Neural cell (in vitro differentiated cells): ENCODE results near the gene CDH3. TPM values are rescaled to one million over a fixed set of nuclear protein-coding genes. Genes with fewer than 3 reads are reported as not detected.

Experiments used
- H2AFZ ChIP-seq: fragments of 200-600, 300-800 bp; sonication (generic), shearing (Covaris generic); 2 replicates; pipeline ENCODE4 v1.6.0; 2014; ENCODE audit warnings: low read depth, mild to moderate bottlenecking, antibody characterized with exemption, low read length, moderate library complexity
- H3F3A ChIP-seq: fragments of 200-600 bp; shearing (Covaris generic); 2 replicates; pipeline ENCODE4 v1.6.1; 2016; ENCODE audit warnings: mild to moderate bottlenecking, moderate library complexity, mixed read lengths, antibody characterized with exemption, low read length; ENCODE audit not compliant: insufficient read depth, poor library complexity, severe bottlenecking
- H3K27ac ChIP-seq: fragments of 200-600, 300-800 bp; sonication (generic), shearing (Covaris generic); 2 replicates; pipeline ENCODE4 v1.5.1; 2014; ENCODE audit warnings: mild to moderate bottlenecking, low read length, moderate library complexity
- H3K27me3 ChIP-seq: fragments of 300-800, 200-600 bp; sonication (generic), shearing (Covaris generic); 2 replicates; pipeline ENCODE4 v1.6.0; 2014; ENCODE audit warnings: mild to moderate bottlenecking, low read depth, low read length, moderate library complexity; ENCODE audit not compliant: insufficient read depth
- H3K36me3 ChIP-seq: fragments of 300-800, 200-600 bp; sonication (generic), shearing (Covaris generic); 2 replicates; pipeline ENCODE4 v1.5.1; 2014; ENCODE audit warnings: mild to moderate bottlenecking, antibody characterized with exemption, low read length, moderate library complexity; ENCODE audit not compliant: insufficient read depth
- H3K4me2 ChIP-seq: fragments of 300-800, 200-600 bp; sonication (generic), shearing (Covaris generic); 2 replicates; pipeline ENCODE4 v1.6.0; 2014; ENCODE audit warnings: mild to moderate bottlenecking, low read length
- H3K4me3 ChIP-seq: fragments of 300-800, 200-600 bp; sonication (generic), shearing (Covaris generic); 2 replicates; pipeline ENCODE4 v1.5.1; 2014; ENCODE audit warnings: mild to moderate bottlenecking, low read length, moderate library complexity
- H3K79me2 ChIP-seq: fragments of 200-600 bp; shearing (Covaris generic); replicated peaks from 2 replicates; pipeline ENCODE4 v1.6.0; 2014; ENCODE audit warnings: mild to moderate bottlenecking, low read length, moderate library complexity; ENCODE audit not compliant: insufficient read depth
- H3K9ac ChIP-seq: fragments of 300-800, 200-600 bp; sonication (generic), shearing (Covaris generic); 2 replicates; pipeline ENCODE4 v1.6.1; 2016; ENCODE audit warnings: mild to moderate bottlenecking, low read length, mixed read lengths
- H3K9me2 ChIP-seq: fragments of 200-600 bp; shearing (Covaris generic); 2 replicates; pipeline ENCODE4 v1.6.1; 2016; ENCODE audit warnings: mild to moderate bottlenecking, low read length, mixed read lengths; ENCODE audit not compliant: insufficient read depth
- H3K9me3 ChIP-seq: fragments of 200-600, 300-800 bp; sonication (generic), shearing (Covaris generic); 2 replicates; pipeline ENCODE4 v1.6.1; 2016; ENCODE audit warnings: mild to moderate bottlenecking, mixed run types, low read length, moderate library complexity, mixed read lengths
- H4K20me1 ChIP-seq: fragments of 200-600 bp; shearing (Covaris generic); 2 replicates; pipeline ENCODE4 v1.6.1; 2016; ENCODE audit warnings: mild to moderate bottlenecking, mixed run types; ENCODE audit not compliant: insufficient read depth
- EP300 ChIP-seq: fragments of 450-650 bp; conservative IDR thresholded peaks from 2 replicates; pipeline ENCODE4 v1.6.1; 2014; ENCODE audit warnings: antibody characterized with exemption, mild to moderate bottlenecking, moderate library complexity; ENCODE audit not compliant: poor library complexity, severe bottlenecking
- EZH2 ChIP-seq: fragments of 200-600, 300-800 bp; shearing (Covaris generic), sonication (generic); IDR thresholded peaks from 2 replicates; pipeline ENCODE4 v1.6.1; 2014; ENCODE audit warnings: antibody characterized with exemption, low read length, borderline replicate concordance, mild to moderate bottlenecking; ENCODE audit not compliant: insufficient read depth, poor library complexity, severe bottlenecking
- MXI1 ChIP-seq: fragments of 450-650 bp; conservative IDR thresholded peaks from 2 replicates; pipeline ENCODE4 v1.6.1; 2014; ENCODE audit warnings: antibody characterized with exemption, mild to moderate bottlenecking; ENCODE audit not compliant: poor library complexity, severe bottlenecking
- POLR2AphosphoS5 ChIP-seq: IDR thresholded peaks from 2 replicates; pipeline ENCODE4 v1.6.1; 2012
- RAD21 ChIP-seq: fragments of 450-650 bp; conservative IDR thresholded peaks from 2 replicates; pipeline ENCODE4 v1.6.1; 2014; ENCODE audit warnings: antibody characterized with exemption, mild to moderate bottlenecking, moderate library complexity
- SMC3 ChIP-seq: fragments of 450-650 bp; conservative IDR thresholded peaks from 2 replicates; pipeline ENCODE4 v1.6.1; 2014; ENCODE audit warnings: antibody characterized with exemption, mild to moderate bottlenecking, moderate library complexity; ENCODE audit not compliant: poor library complexity
- TAF1 ChIP-seq: IDR thresholded peaks from 2 replicates; pipeline ENCODE4 v1.6.1; 2012; ENCODE audit warnings: low read depth
- polyA plus RNA-seq: library from polyadenylated mRNA; depleted of rRNA; stranded (reverse); fragments of >200 nt; gene quantifications from 2 replicates; pipeline ENCODE4 v1.2.3, GENCODE V29; 2014
- TF ChIP-seq, protein P1 (sequence below): IDR thresholded peaks from 2 replicates; pipeline ENCODE4 v1.6.1; 2012; ENCODE audit warnings: borderline replicate concordance
- TF ChIP-seq, protein P2 (sequence below): fragments of 450-650 bp; IDR thresholded peaks from 2 replicates; pipeline ENCODE4 v1.5.1; 2014; ENCODE audit warnings: antibody characterized with exemption, mild to moderate bottlenecking, moderate library complexity; ENCODE audit not compliant: poor library complexity, severe bottlenecking

The CDH3 gene
- polyA plus RNA-seq, 1 donor from 2014 or later: 9.1 TPM

DNA sequence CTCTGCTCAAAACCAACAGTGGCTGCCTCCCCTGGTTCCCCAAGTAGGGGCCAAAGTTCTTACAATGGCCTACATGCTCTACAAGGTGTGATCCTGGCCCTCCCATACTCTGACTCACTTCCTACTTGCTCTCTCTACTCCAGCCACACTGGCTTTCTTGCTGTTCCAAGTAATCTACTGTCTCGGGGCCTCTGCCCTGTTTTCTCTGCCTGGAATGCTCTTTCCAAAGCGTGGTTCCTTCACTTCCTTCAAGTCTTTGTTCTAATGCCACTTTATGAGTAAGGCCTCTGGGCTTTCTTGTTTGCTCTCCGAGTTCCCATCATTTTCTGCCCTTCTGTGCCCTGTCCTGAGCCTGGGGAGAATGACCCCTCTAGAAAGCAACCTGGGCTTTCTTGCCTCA is 4.1 kb upstream of the CDH3 start:
- Histone ChIP-seq H3K36me3 (no peaks in the 10 kb centered on the region), H2AFZ (no peak overlapping the region), H3K4me3 (no peak overlapping the region), H3K9ac (no peak overlapping the region), H3F3A (no peaks in the 10 kb centered on the region), H4K20me1 (no peaks in the 10 kb centered on the region), H3K27me3 (peaks cover 40% of the 10 kb centered on the region), H3K79me2 (no peaks in the 10 kb centered on the region), H3K27ac (no peak overlapping the region), H3K4me2 (no peak overlapping the region), H3K9me3 (no peaks in the 10 kb centered on the region), H3K9me2 (no peaks in the 10 kb centered on the region)
- TF ChIP-seq TAF1 (no peak), SMC3 (no peak), POLR2AphosphoS5 (no peak), EP300 (no peak)
- TF ChIP-seq, protein P1, sequence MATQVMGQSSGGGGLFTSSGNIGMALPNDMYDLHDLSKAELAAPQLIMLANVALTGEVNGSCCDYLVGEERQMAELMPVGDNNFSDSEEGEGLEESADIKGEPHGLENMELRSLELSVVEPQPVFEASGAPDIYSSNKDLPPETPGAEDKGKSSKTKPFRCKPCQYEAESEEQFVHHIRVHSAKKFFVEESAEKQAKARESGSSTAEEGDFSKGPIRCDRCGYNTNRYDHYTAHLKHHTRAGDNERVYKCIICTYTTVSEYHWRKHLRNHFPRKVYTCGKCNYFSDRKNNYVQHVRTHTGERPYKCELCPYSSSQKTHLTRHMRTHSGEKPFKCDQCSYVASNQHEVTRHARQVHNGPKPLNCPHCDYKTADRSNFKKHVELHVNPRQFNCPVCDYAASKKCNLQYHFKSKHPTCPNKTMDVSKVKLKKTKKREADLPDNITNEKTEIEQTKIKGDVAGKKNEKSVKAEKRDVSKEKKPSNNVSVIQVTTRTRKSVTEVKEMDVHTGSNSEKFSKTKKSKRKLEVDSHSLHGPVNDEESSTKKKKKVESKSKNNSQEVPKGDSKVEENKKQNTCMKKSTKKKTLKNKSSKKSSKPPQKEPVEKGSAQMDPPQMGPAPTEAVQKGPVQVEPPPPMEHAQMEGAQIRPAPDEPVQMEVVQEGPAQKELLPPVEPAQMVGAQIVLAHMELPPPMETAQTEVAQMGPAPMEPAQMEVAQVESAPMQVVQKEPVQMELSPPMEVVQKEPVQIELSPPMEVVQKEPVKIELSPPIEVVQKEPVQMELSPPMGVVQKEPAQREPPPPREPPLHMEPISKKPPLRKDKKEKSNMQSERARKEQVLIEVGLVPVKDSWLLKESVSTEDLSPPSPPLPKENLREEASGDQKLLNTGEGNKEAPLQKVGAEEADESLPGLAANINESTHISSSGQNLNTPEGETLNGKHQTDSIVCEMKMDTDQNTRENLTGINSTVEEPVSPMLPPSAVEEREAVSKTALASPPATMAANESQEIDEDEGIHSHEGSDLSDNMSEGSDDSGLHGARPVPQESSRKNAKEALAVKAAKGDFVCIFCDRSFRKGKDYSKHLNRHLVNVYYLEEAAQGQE: no peak

DNA sequence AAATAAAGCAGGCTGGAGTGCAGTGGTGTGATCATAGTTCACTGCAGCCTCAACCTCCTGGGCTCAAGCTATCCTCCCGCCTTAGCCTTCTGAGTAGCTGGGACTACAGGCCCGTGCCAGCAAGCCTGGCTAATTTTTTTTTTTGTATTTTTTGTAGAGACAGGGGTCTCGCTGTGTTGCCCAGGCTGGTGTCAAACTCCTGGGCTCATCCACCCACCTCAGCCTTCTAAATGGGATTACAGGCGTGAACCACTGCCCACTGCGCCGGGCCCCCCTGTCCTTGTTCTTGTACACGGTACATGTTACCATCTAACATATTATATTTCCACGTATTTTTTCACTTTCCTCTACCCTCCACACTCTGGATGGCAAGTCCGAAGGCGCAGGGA is 3.1 kb upstream of the CDH3 start:
- TF ChIP-seq, protein P1: no peak
- TF ChIP-seq EZH2: no peak
- TF ChIP-seq EP300: no peak
- no peak for TF ChIP-seq POLR2AphosphoS5
- no peak for TF ChIP-seq RAD21
- TF ChIP-seq, protein P2, sequence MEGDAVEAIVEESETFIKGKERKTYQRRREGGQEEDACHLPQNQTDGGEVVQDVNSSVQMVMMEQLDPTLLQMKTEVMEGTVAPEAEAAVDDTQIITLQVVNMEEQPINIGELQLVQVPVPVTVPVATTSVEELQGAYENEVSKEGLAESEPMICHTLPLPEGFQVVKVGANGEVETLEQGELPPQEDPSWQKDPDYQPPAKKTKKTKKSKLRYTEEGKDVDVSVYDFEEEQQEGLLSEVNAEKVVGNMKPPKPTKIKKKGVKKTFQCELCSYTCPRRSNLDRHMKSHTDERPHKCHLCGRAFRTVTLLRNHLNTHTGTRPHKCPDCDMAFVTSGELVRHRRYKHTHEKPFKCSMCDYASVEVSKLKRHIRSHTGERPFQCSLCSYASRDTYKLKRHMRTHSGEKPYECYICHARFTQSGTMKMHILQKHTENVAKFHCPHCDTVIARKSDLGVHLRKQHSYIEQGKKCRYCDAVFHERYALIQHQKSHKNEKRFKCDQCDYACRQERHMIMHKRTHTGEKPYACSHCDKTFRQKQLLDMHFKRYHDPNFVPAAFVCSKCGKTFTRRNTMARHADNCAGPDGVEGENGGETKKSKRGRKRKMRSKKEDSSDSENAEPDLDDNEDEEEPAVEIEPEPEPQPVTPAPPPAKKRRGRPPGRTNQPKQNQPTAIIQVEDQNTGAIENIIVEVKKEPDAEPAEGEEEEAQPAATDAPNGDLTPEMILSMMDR: no peak
- no peak for TF ChIP-seq TAF1
- TF ChIP-seq SMC3: no peak
- no peak for TF ChIP-seq MXI1
- H3K4me3 ChIP-seq: peak overlapping the region; percentile 50
- H4K20me1 ChIP-seq: no peaks in the 10 kb centered on the region
- H3K27me3 ChIP-seq: peaks cover 51% of the 10 kb centered on the region
- no peak overlapping the region for H2AFZ ChIP-seq
- H3K9me2 ChIP-seq: no peaks in the 10 kb centered on the region
- no peaks in the 10 kb centered on the region for H3K9me3 ChIP-seq
- H3K4me2 ChIP-seq: no peak overlapping the region
- H3K79me2 ChIP-seq: no peaks in the 10 kb centered on the region
- no peaks in the 10 kb centered on the region for H3K36me3 ChIP-seq
- no peak overlapping the region for H3K9ac ChIP-seq
- H3F3A ChIP-seq: no peaks in the 10 kb centered on the region
- no peak overlapping the region for H3K27ac ChIP-seq
